Frontal cortex (tissue), 4 donors: ENCODE data around the gene METRNL. TPM values are rescaled to one million over a fixed set of nuclear protein-coding genes. Genes with fewer than 3 reads are reported as not detected.

Source experiments
- DNase-seq, 2 donors: peaks; one replicate each; pipeline ENCODE4 v3.0.0; 2012; ENCODE audit warnings: low spot score in 2 of 2
- FAIRE-seq: peaks from 2 replicates; lab custom pipeline; 2012; peaks lifted over from hg19 to GRCh38; lab: Jason Lieb, UNC
- total RNA-seq: library from RNA; depleted of rRNA; stranded (reverse); fragments of >200 nt; gene quantifications from one replicate; pipeline ENCODE4 v1.2.3, GENCODE V29; 2014
- donor health status: control.
- donor health status: control.
- donor health status: control.

Gene METRNL
- total RNA-seq, 1 donor from 2014 or later, result 45.2 TPM

- no peak for DNase-seq
- no peak for FAIRE-seq
Measured at GRCh38 chr17:83087788-83088360, 8.5 kb downstream of the METRNL start.

DNA sequence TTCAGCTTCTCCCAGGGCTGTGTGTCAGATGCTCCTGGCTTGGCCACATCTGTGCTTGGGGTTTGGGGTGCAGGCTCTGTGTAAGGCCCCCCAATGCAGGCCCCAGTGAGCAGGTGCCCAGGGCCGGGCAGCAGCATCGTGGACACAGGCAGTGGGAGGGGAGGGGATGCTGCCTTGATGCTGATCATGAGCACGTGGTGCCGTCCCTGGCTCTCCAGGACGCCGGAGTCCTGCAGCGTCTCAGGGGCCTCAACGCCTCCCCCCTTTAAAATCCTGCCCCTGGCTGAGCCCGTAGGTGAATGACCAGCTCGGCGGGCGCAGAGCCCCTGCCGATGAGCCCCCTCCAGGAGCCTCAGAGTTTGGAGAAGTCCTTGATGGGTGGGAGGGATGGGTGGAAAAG lies 9.0 kb downstream of the METRNL start:
- FAIRE-seq (no peak), DNase-seq (no peak)

DNA sequence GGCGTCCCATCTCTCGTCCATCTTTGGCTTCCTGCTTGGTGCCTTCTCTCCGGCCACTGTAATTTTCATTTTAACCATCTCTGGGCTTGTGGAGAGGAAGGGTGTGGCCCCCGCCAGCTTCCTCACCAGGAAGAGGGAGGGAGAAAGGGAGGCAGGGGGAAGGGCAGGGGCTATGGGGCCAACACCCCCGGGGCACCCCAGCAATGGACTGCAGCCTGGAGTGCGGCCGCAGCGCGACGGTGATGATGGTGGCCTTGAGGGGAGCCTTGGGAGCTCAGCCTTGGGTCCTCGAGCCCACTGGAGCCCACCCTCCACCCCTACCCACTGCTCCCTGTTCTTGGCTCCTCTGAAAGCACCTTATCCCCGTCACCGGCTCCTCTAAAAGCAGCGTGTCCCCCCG lies 9.5 kb downstream of the METRNL start:
- FAIRE-seq, result no peak

DNA sequence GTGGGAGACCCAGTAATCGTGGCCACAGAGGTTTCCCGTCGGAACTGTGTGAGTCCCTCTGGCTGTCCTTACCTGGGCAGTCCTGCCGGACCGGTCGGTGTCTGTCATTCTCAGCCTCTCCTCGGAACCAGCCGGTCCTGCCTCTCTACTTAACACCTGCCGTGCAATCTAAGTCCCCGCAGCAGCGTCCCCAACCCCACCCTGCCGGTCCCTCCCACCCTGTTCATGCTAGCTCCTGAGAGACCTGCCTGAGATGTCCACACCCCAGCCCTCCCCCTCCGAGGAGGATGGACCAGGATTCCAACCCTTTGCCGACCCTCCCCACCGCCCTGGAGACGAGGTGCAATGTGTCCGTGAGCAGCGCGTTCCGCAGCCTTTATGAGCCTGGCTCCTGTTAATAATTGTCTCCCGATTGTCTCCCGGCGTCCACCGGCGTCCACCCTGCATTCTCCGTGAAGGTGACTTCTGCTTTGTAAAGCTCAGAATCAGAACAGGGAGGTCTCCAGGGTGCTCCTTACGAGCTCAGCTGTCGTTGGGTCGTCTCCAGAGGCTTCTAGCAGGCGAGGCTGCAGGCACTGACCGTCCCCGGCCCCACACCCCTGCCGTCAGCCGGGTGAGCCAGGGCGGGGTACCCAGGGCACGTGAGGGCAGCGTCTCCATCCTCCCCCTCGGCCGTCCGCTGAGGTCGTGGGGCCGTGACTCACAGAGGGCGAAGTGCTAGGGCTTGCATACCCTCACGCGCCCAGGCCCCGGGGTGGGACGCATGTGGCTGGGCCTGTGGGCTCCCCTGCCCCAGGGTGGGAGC lies 10.1 kb downstream of the METRNL start:
- DNase-seq, result no peak
- FAIRE-seq, result no peak

More for the DNA sequence above, 9.5 kb downstream of the METRNL start:
- DNase-seq, result no peak

- no peak for FAIRE-seq
- no peak for DNase-seq
Measured at GRCh38 chr17:83090444-83091256, 11.2 kb downstream of the METRNL start.

GRCh38 chr17:83091257-83092141 lies 12.1 kb downstream of the METRNL start:
- FAIRE-seq, result no peak

DNA sequence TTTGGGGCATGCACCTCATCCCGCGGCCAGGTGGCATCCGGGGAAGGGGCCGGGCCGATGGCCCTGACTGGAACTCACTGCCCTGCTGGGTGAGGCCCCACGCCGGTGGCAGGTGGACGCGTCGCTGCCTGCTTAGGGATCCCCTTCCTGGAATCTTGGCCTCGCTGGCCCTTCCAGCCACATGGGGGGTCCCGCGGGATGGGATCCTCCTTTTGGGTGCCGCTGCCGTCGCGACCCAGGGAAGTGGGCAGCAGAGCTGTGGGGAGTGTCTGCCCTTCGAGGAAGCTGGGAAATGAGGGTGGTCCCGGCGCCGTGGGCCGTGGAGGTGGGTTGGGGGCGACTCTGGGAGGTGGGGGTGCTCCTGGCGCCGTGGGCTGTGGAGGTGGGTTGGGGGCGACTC lies 12.8 kb downstream of the METRNL start:
- DNase-seq (no peak), FAIRE-seq (no peak)

More at GRCh38 chr17:83091257-83092141, 12.1 kb downstream of the METRNL start:
- DNase-seq, result no peak

GRCh38 chr17:83092931-83093330 lies 13.5 kb downstream of the METRNL start:
- FAIRE-seq (no peak), DNase-seq (no peak)

DNA sequence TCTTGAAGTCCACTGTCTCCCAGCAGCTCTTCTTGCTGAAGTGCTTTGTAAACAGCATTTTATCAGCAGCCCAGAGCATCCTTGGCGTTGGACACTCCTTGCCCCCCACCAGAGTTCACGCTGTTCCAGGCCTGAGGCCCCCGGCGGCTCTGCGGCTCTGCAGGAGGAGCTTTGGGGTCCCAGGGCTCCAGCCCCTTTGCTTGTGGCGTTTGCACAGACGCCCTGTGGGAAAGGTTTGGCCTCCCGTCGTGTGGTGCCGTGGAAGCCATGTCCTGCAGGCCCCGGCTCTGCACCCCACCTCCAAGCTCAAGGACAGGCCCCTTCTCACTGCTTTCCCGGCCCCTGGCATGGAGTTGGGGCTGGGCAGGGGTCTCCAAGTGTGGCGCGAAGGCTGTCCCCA lies 14.1 kb downstream of the METRNL start:
- no peak for FAIRE-seq
- DNase-seq, result no peak

DNA sequence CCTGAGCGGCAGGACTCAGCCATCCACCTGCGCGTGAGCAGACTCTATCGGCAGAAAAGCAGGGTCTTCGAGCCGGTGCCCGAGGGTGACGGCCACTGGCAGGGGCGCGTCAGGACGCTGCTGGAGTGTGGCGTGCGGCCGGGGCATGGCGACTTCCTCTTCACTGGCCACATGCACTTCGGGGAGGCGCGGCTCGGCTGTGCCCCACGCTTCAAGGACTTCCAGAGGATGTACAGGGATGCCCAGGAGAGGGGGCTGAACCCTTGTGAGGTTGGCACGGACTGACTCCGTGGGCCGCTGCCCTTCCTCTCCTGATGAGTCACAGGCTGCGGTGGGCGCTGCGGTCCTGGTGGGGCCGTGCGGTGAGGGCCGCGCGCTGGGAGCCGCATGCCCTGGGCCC lies 14.9 kb downstream of the METRNL start:
- DNase-seq (no peak), FAIRE-seq (no peak)

DNA sequence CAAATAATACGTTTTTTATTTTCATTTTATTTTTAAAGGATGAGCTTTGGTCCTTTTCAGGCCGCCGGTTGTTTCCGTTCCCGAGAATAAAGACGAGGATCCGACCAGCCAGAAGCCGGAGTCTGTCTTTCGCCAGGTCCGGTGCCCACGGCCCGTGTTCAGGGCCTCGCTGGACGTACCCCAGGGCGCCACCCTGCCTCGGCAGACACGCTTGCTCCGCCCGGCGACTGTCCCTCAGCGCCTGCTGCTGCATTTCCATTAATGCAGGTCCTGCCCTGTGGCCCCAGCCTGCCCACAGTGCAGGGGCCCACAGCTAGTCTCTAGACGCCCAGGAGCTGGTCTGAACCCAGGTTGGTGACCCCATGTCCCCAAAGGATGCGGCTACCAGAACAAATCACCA lies 15.6 kb downstream of the METRNL start:
- FAIRE-seq, result no peak
- DNase-seq, result no peak

GRCh38 chr17:83096401-83097224 lies 17.2 kb downstream of the METRNL start:
- DNase-seq (no peak), FAIRE-seq (no peak)

DNA sequence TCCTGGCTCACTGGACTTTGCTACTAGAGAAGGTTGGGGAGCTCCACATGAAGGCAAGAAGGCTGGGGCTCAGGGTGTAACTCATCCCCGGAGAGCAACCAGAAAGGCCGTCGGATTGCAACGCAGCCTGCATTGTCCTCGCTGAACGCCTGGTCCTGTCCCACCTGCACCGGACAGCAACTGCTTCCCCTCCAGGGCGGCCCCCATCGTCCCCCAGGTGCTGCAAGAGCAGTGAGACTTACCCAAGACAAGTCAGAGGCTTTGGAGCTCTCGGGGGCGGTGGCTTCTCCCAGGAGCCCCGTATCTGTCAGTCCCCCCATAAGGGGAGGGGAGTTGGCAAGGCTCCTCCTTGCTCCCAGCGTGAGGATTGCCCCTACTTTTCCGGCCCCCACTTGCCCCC lies 18.4 kb downstream of the METRNL start:
- DNase-seq (no peak), FAIRE-seq (no peak)

DNA sequence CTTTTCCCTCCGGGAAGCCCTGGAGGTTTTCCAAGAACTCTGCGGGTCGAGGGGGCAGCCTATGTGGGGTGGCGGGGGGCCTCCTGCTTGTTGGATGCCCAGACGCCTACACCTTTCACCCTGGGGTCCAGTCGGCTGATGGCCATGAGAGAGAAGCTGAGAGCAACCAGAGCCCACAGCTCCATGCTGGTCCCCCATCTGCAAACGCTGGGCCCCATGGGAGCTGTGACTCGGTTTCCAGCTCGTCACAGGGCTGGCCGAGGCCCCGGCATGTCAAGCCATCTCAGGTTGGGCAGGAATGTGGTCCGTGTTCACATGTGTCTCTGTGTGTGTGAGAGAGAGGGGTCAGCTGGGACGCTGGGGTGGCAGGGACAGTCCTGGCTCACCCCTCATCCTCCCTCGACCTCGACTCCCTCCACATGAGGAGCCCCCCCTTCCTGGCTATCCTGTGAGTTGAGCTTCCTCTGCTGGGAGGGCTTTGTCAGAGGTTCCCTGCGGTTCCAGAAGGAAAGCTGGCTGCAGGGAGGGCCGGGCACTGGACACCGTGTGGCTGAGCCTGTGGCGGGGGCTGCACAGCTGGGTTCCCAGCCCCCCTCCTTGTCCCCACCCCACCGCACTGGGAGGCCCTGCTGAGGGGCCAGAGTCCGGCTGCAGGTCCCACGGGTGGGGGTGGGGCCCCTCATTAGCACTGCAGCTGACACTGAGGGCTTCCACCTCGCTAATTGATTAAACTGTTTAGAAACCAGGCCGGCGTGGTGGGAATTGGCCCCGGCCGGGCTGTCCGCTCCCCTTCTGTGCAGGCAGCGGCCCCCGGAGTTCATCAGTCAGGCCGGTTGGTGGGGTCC lies 19.1 kb downstream of the METRNL start:
- DNase-seq (no peak), FAIRE-seq (no peak)

DNA sequence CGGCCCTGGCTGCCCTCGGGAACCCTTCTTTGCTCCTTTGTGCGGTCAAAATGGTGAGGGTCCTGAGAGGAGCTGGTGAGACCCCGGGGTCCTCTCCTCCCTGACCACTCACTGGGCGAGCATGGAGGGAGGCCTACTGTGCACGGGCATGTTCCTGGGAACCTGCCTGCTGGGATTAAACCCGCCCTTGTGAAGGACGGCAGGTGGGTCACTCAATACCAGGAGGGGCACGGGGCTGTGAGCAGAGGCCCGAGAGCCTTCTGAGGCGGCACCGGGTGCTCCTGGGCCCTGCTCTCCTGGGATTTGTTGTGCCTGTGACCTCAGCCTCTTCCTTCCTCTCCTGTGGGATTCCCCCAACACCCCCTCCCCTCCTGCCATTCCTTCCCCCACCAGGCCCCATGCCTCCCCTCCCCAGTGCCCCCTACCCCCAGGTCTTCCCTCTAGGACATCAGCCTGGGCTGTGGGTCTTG lies 19.7 kb downstream of the METRNL start:
- DNase-seq (no peak), FAIRE-seq (no peak)

DNA sequence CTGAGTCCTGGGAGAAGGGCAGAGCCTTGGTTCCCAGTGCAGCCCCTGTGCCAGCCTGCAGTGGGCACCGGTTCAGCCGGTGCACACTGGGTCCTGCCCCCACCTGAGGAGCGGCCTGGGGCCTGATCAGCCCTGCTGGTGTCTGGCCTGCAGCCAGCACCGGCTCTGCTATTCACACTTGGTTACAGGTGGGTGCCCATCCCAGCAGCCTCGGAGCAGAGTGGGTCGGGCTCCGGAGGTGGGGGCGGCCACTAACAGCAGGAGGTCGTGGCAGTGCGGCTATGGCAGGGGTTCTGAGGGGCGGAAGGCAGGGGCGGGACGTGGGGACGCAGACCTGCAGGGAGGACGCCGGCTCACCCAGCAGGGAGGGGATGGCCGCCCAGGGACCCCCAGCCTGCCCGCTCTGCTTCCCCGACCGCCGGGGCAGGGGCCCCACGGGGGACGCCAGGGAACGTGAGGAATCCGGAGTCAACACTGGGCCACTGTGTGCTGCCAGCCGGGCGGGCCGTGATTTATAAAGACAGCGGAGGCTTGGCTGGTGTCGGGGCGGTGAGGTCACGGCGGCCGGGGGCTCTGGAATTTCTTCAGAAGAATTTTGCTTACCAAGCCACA lies 20.3 kb downstream of the METRNL start:
- FAIRE-seq (no peak), DNase-seq (no peak)

- no peak for DNase-seq
- FAIRE-seq, result no peak
Measured at GRCh38 chr17:83100220-83100852, 20.9 kb downstream of the METRNL start.
